IMR-90 (cell line): ENCODE measurements around the gene DDX20. TPM values are rescaled to one million over a fixed set of nuclear protein-coding genes. Genes with fewer than 3 reads are reported as not detected.

Experiments used
- ATAC-seq: fragments of 200-7000 bp; cut with Tn5 transposase; 2 replicates; pipeline ENCODE4 v1.9.1; 2020; ENCODE audit warnings: low read depth, mild to moderate bottlenecking, moderate library complexity
- BruUV-seq: library from RNA; stranded (reverse); fragments of 400-500 nt; replicated peaks from 2 replicates; lab custom pipeline; 2021; lab: Mats Ljungman, UMichigan
- CTCF ChIA-PET: fragments of 300-600 bp; formaldehyde crosslinking; extraction: SDS; loops from one replicate; lab custom pipeline; 2021; ENCODE audit warnings: antibody characterized with exemption; lab: Yijun Ruan, JAX
- POLR2A ChIA-PET: fragments of 300-600 bp; sonication (Branson Sonifier 250); formaldehyde crosslinking; loops from one replicate; lab custom pipeline; 2022; ENCODE audit warnings: antibody characterized with exemption; ENCODE audit not compliant: unreplicated experiment; lab: Charles Lee
- DNase-seq: peaks from one replicate; pipeline ENCODE4 v3.0.0; 2013
- H2AFZ ChIP-seq: replicated peaks from 2 replicates; pipeline ENCODE3; 2013; ENCODE audit warnings: low read length, mild to moderate bottlenecking; ENCODE audit not compliant: poor library complexity
- H2AK5ac ChIP-seq: 2 replicates; pipeline ENCODE4 v1.6.1; 2013; ENCODE audit warnings: low read depth, low read length, inconsistent platforms
- H2AK9ac ChIP-seq: replicated peaks from 2 replicates; pipeline ENCODE3; 2013; ENCODE audit warnings: mild to moderate bottlenecking, low read depth, low read length, moderate library complexity; ENCODE audit not compliant: poor library complexity
- H2BK120ac ChIP-seq: 2 replicates; pipeline ENCODE4 v1.6.1; 2013; ENCODE audit warnings: low read depth, low read length, inconsistent platforms
- H2BK15ac ChIP-seq: 3 replicates; pipeline ENCODE4 v1.6.1; 2013; ENCODE audit warnings: low read depth, low read length, inconsistent platforms
- H2BK20ac ChIP-seq: 2 replicates; pipeline ENCODE4 v1.6.1; 2013; ENCODE audit warnings: low read depth, mild to moderate bottlenecking, inconsistent platforms, low read length, moderate library complexity
- H2BK5ac ChIP-seq: 2 replicates; pipeline ENCODE4 v1.6.1; 2013; ENCODE audit warnings: mild to moderate bottlenecking, low read depth, low read length, inconsistent platforms; ENCODE audit not compliant: poor library complexity, severe bottlenecking
- H3K14ac ChIP-seq: replicated peaks from 2 replicates; pipeline ENCODE4 v1.6.1; 2013; ENCODE audit warnings: low read depth, low read length, inconsistent platforms
- H3K18ac ChIP-seq: 2 replicates; pipeline ENCODE4 v1.6.1; 2013; ENCODE audit warnings: low read depth, low read length, control low read depth
- H3K23ac ChIP-seq: 2 replicates; pipeline ENCODE4 v1.6.1; 2013; ENCODE audit warnings: low read depth, low read length, inconsistent platforms
- H3K27ac ChIP-seq: 2 replicates; pipeline ENCODE4 v1.5.1; 2013; ENCODE audit warnings: mild to moderate bottlenecking, control low read depth, low read length; ENCODE audit not compliant: insufficient read depth
- H3K27me3 ChIP-seq: 2 replicates; pipeline ENCODE4 v1.6.1; 2013; ENCODE audit warnings: low read length; ENCODE audit not compliant: control insufficient read depth, insufficient read depth
- H3K36me3 ChIP-seq: 2 replicates; pipeline ENCODE4 v1.6.1; 2013; ENCODE audit warnings: low read length, mixed read lengths; ENCODE audit not compliant: control insufficient read depth, insufficient read depth
- H3K4ac ChIP-seq: 2 replicates; pipeline ENCODE4 v1.6.1; 2013; ENCODE audit warnings: low read depth, low read length, inconsistent platforms
- H3K4me1 ChIP-seq: 2 replicates; pipeline ENCODE4 v1.6.1; 2013; ENCODE audit warnings: low read length, mixed read lengths; ENCODE audit not compliant: control insufficient read depth, insufficient read depth
- H3K4me2 ChIP-seq: 2 replicates; pipeline ENCODE4 v1.6.1; 2013; ENCODE audit warnings: low read depth, mild to moderate bottlenecking, control low read depth, low read length, moderate library complexity
- H3K4me3 ChIP-seq: 2 replicates; pipeline ENCODE4 v1.5.1; 2013; ENCODE audit warnings: low read depth, mild to moderate bottlenecking, control low read depth, low read length, moderate library complexity; ENCODE audit not compliant: insufficient read depth
- H3K56ac ChIP-seq: 2 replicates; pipeline ENCODE4 v1.6.1; 2013; ENCODE audit warnings: low read length, inconsistent platforms; ENCODE audit not compliant: insufficient read depth; ENCODE audit errors: extremely low read depth
- H3K79me1 ChIP-seq, 2 experiments: 2 replicates each; pipeline ENCODE4 v1.6.1; 2013; ENCODE audit warnings: low read length in 2 of 2, inconsistent platforms in 1 of 2, low read depth in 1 of 2
- H3K9ac ChIP-seq: 2 replicates; pipeline ENCODE4 v1.6.1; 2013; ENCODE audit warnings: low read depth, low read length, control low read depth
- H3K9me1 ChIP-seq: 2 replicates; pipeline ENCODE4 v1.6.1; 2013; ENCODE audit warnings: low read length, inconsistent platforms; ENCODE audit not compliant: insufficient read depth
- H3K9me3 ChIP-seq: 2 replicates; pipeline ENCODE4 v1.6.1; 2013; ENCODE audit warnings: low read length; ENCODE audit not compliant: control insufficient read depth, insufficient read depth
- H4K20me1 ChIP-seq: 2 replicates; pipeline ENCODE4 v1.6.1; 2013; ENCODE audit warnings: low read length, inconsistent platforms; ENCODE audit not compliant: insufficient read depth
- H4K5ac ChIP-seq: 2 replicates; pipeline ENCODE4 v1.6.1; 2013; ENCODE audit warnings: mild to moderate bottlenecking, low read depth, low read length, control low read depth
- H4K8ac ChIP-seq, 2 experiments: 2 replicates each; pipeline ENCODE4 v1.6.1; 2013; ENCODE audit warnings: low read depth in 2 of 2, low read length in 2 of 2, control low read depth in 1 of 2, inconsistent platforms in 1 of 2
- H4K91ac ChIP-seq: 2 replicates; pipeline ENCODE4 v1.6.1; 2013; ENCODE audit warnings: low read depth, low read length, inconsistent platforms; ENCODE audit not compliant: insufficient read depth
- BHLHE40 ChIP-seq: fragments of 150-350 bp; IDR thresholded peaks from 2 replicates; pipeline ENCODE4 v1.6.1; 2016; ENCODE audit warnings: mild to moderate bottlenecking, low read depth, low read length
- CHD1 ChIP-seq: IDR thresholded peaks from 2 replicates; pipeline ENCODE4 v1.6.1; 2012; ENCODE audit warnings: low read depth, low read length, improper control_type of control experiment
- MAFK ChIP-seq: IDR thresholded peaks from 2 replicates; pipeline ENCODE4 v1.6.1; 2012; ENCODE audit warnings: low read depth, low read length, improper control_type of control experiment
- MAZ ChIP-seq: IDR thresholded peaks from 2 replicates; pipeline ENCODE4 v1.6.1; 2012; ENCODE audit warnings: low read depth, mild to moderate bottlenecking, low read length, improper control_type of control experiment, moderate library complexity, borderline replicate concordance
- MXI1 ChIP-seq: IDR thresholded peaks from 2 replicates; pipeline ENCODE4 v1.6.1; 2012; ENCODE audit warnings: low read depth, mild to moderate bottlenecking, low read length, moderate library complexity, borderline replicate concordance
- NFE2L2 ChIP-seq: fragments of 150-350 bp; IDR thresholded peaks from 2 replicates; pipeline ENCODE4 v1.6.1; 2016; ENCODE audit warnings: low read depth, mild to moderate bottlenecking, low read length
- RAD21 ChIP-seq: IDR thresholded peaks from 2 replicates; pipeline ENCODE4 v1.6.1; 2012; ENCODE audit warnings: low read length, improper control_type of control experiment
- RCOR1 ChIP-seq: IDR thresholded peaks from 2 replicates; pipeline ENCODE4 v1.6.1; 2012; ENCODE audit warnings: mild to moderate bottlenecking, low read length, improper control_type of control experiment; ENCODE audit not compliant: insufficient replicate concordance
- RFX5 ChIP-seq: IDR thresholded peaks from 2 replicates; pipeline ENCODE4 v1.8.0; 2012; ENCODE audit warnings: low read depth, mild to moderate bottlenecking, low read length, moderate library complexity
- WGBS, 2 experiments: methylation state at CpG; one replicate each; pipeline versions ENCODE4 v1.1.5 to v1.1.7; 2013; ENCODE audit warnings: missing lambda C conversion rate in 2 of 2; ENCODE audit not compliant: insufficient read length in 1 of 2; ENCODE audit errors: extremely low coverage in 2 of 2; 5-methylcytosine and 5-hydroxymethylcytosine counted together
- dilution Hi-C: fragments of 300-500 bp; cut with HindIII; formaldehyde crosslinking; loops from one replicate; pipeline ENCODE4 v1.14.3; 2018; ENCODE audit warnings: low sequenced_read_pairs; ENCODE audit not compliant: unreplicated experiment
- in situ Hi-C: fragments of 300-500 bp; cut with MboI; formaldehyde crosslinking; loops from 3 replicates; pipeline ENCODE4 v1.14.3; 2019; ENCODE audit warnings: low sequenced_read_pairs, inconsistent platforms, mixed read lengths
- intact Hi-C: fragments of 100-400 bp; cut with micrococcal nuclease; formaldehyde crosslinking; loops from 2 replicates; pipeline ENCODE4 v1.10.0; 2022
- polyA plus RNA-seq, 3 experiments: library from polyadenylated mRNA; depleted of rRNA; stranded (reverse); fragments of >200 nt; gene quantifications; 2 replicates each; pipeline ENCODE4 v1.2.3, GENCODE V29; 2012; ENCODE audit warnings: low replicate concordance in 1 of 3
- total RNA-seq: library from RNA; depleted of rRNA; stranded (reverse); fragments of >200 nt; gene quantifications from 2 replicates; pipeline ENCODE4 v1.2.3, GENCODE V29; 2012
- TF ChIP-seq, protein P1 (sequence below): fragments of 150-350 bp; IDR thresholded peaks from 2 replicates; pipeline ENCODE4 v1.6.1; 2016; ENCODE audit warnings: low read depth, mild to moderate bottlenecking, low read length, moderate library complexity, borderline replicate concordance
- TF ChIP-seq, protein P2 (sequence below): conservative IDR thresholded peaks from 2 replicates; pipeline ENCODE4 v1.5.1; 2012; ENCODE audit warnings: mild to moderate bottlenecking, low read depth, low read length, improper control_type of control experiment

Gene DDX20
- total and polyA plus RNA-seq, 2 of the 4 experiments (the other 2 are of a cell fraction), result 5.7 to 10.9 TPM

DNA sequence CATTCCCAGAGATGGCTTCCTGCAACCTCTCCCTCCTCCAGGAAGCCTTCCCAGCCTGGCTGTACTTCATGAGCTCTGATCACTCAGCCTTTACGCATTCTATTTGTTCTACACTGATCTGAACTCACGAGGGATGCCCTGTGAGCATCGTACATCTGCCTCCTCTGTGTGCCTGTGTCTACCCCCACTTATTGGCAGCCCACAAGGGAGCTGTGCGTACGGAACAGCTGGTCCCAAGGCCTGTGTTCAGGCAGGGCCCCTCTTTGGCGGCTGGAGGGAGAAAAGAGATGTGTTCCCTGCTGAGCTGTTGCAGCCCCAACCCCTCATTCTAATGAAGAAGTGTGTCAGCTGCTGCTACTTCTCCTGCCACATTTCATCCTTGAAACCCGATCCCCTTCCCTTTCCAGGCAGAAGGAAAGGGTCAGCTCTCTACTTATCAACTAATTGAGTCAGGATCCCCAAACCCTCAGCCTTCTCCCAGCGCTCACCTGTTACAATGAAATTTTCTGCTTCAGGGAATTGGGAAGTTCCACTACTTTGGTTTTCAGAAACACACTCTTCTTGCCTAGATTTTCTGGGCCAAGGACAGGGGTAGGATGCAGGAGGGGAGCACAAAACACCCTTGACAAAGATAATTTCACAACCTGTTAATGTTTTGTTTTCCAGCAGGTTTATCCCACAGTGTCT lies 19.7 kb upstream of the DDX20 start:
- intact Hi-C loops, result no loop called here
- H2BK15ac ChIP-seq, result peak overlapping the region; percentile 9; the same call in 1 of the 3 replicates
- peak overlapping the region in 1 of 2 experiments; percentile 31; a peak in 1 of 4 replicates for H4K8ac ChIP-seq
- dilution Hi-C loops, result no loop called here
- TF ChIP-seq RCOR1 (no peak), BHLHE40 (no peak), CHD1 (no peak), NFE2L2 (no peak), MXI1 (no peak), RAD21 (no peak), MAFK (no peak), RFX5 (no peak), MAZ (no peak)
- TF ChIP-seq, protein P1, sequence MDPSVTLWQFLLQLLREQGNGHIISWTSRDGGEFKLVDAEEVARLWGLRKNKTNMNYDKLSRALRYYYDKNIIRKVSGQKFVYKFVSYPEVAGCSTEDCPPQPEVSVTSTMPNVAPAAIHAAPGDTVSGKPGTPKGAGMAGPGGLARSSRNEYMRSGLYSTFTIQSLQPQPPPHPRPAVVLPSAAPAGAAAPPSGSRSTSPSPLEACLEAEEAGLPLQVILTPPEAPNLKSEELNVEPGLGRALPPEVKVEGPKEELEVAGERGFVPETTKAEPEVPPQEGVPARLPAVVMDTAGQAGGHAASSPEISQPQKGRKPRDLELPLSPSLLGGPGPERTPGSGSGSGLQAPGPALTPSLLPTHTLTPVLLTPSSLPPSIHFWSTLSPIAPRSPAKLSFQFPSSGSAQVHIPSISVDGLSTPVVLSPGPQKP, result no peak
- TF ChIP-seq, protein P2, sequence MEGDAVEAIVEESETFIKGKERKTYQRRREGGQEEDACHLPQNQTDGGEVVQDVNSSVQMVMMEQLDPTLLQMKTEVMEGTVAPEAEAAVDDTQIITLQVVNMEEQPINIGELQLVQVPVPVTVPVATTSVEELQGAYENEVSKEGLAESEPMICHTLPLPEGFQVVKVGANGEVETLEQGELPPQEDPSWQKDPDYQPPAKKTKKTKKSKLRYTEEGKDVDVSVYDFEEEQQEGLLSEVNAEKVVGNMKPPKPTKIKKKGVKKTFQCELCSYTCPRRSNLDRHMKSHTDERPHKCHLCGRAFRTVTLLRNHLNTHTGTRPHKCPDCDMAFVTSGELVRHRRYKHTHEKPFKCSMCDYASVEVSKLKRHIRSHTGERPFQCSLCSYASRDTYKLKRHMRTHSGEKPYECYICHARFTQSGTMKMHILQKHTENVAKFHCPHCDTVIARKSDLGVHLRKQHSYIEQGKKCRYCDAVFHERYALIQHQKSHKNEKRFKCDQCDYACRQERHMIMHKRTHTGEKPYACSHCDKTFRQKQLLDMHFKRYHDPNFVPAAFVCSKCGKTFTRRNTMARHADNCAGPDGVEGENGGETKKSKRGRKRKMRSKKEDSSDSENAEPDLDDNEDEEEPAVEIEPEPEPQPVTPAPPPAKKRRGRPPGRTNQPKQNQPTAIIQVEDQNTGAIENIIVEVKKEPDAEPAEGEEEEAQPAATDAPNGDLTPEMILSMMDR, result no peak
- H3K36me3 ChIP-seq, result no peaks in the 10 kb centered on the region
- no peaks in the 10 kb centered on the region for H3K27me3 ChIP-seq
- CTCF ChIA-PET, result interaction anchor here (0.5 to 1.5 kb wide), 3 partner anchors 12 to 60 kb away, joined by 3 to 6 read pairs (median 4); no protein-coding TSS in a partner anchor
- no peak overlapping the region for H3K9ac ChIP-seq
- H2BK20ac ChIP-seq, result peak overlapping the region; percentile 27
- H4K91ac ChIP-seq, result peak overlapping the region; percentile 19; the same call in 1 of the 2 replicates
- H3K18ac ChIP-seq, result no peak overlapping the region
- DNase-seq (peak; percentile 47), ATAC-seq (no peak)
- H3K27ac ChIP-seq, result peak overlapping the region; percentile 22; the same call in 1 of the 2 replicates
- no peaks in the 10 kb centered on the region for H3K9me3 ChIP-seq
- H2AK9ac ChIP-seq, result peak overlapping the region; percentile 22
- peaks cover 3% of the 10 kb centered on the region; the same call in 1 of the 2 replicates for H4K20me1 ChIP-seq
- peak overlapping the region; percentile 38 for H2AFZ ChIP-seq
- H3K4me3 ChIP-seq, result no peak overlapping the region
- no peak overlapping the region for H3K56ac ChIP-seq
- H3K23ac ChIP-seq, result peak overlapping the region; percentile 72
- H3K9me1 ChIP-seq, result peaks cover 34% of the 10 kb centered on the region
- H3K4me1 ChIP-seq, result peaks cover 35% of the 10 kb centered on the region
- in situ Hi-C loops, result no loop called here
- BruUV-seq, result no TSS peak
- POLR2A ChIA-PET, result interaction anchor here (0.6 kb wide), 1 partner anchor 126 kb away, joined by 4 read pairs; no protein-coding TSS in a partner anchor
- H3K79me1 ChIP-seq, result peaks cover 18 to 71% of the 10 kb centered on the region in 2 experiments; a peak in 2 of 4 replicates
- H3K4ac ChIP-seq, result peak overlapping the region; percentile 45
- peak overlapping the region; percentile 14; the same call in 1 of the 2 replicates for H3K4me2 ChIP-seq
- H2BK5ac ChIP-seq, result peak overlapping the region; percentile 12
- H4K5ac ChIP-seq, result peak overlapping the region; percentile 6; the same call in 1 of the 2 replicates
- 60% methylated on average over 2 of the region's 8 CpGs; no CpG with 5 or more reads in 1 of the 2 experiments for WGBS, 2 experiments
- H2BK120ac ChIP-seq, result peak overlapping the region; percentile 67
- H3K14ac ChIP-seq, result peak overlapping the region; percentile 74
- H2AK5ac ChIP-seq, result peak overlapping the region; percentile 92
